ENCODE results near the gene RBM23. TPM values are rescaled to one million over a fixed set of nuclear protein-coding genes. Genes with fewer than 3 reads are reported as not detected.

The RBM23 gene
- polyA plus RNA-seq, 3 donors: 121 to 144 (median 123) TPM

DNA sequence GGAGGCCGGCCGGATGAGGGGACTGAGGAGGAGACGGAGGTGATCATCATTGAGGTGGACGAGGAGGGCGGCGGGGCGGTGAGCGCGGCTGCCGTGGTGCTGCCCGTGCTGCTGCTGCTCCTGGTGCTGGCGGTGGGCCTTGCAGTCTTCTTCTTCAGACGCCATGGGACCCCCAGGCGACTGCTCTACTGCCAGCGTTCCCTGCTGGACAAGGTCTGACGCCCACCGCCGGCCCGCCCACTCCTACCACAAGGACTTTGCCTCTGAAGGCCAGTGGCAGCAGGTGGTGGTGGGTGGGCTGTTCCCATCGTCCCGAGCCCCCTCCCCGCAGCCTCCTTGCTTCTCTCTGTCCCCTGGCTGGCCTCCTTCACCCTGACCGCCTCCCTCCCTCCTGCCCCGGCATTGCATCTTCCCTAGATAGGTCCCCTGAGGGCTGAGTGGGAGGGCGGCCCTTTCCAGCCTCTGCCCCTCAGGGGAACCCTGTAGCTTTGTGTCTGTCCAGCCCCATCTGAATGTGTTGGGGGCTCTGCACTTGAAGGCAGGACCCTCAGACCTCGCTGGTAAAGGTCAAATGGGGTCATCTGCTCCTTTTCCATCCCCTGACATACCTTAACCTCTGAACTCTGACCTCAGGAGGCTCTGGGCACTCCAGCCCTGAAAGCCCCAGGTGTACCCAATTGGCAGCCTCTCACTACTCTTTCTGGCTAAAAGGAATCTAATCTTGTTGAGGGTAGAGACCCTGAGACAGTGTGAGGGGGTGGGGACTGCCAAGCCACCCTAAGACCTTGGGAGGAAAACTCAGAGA lies 72.9 kb downstream of the RBM23 start:
- no peak for DNase-seq

DNA sequence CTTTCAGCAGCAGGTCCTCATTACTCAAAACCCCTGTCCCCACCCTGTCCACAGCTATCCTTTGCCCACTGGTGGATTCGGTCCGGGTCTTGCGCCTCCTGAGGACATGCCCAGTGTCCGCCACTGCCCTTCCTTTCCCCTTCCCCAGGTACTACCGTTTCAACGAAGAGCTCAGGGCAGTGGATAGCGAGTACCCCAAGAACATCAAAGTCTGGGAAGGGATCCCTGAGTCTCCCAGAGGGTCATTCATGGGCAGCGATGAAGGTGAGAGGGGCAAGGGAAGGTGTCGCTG lies 73.9 kb downstream of the RBM23 start:
- DNase-seq: no peak

DNA sequence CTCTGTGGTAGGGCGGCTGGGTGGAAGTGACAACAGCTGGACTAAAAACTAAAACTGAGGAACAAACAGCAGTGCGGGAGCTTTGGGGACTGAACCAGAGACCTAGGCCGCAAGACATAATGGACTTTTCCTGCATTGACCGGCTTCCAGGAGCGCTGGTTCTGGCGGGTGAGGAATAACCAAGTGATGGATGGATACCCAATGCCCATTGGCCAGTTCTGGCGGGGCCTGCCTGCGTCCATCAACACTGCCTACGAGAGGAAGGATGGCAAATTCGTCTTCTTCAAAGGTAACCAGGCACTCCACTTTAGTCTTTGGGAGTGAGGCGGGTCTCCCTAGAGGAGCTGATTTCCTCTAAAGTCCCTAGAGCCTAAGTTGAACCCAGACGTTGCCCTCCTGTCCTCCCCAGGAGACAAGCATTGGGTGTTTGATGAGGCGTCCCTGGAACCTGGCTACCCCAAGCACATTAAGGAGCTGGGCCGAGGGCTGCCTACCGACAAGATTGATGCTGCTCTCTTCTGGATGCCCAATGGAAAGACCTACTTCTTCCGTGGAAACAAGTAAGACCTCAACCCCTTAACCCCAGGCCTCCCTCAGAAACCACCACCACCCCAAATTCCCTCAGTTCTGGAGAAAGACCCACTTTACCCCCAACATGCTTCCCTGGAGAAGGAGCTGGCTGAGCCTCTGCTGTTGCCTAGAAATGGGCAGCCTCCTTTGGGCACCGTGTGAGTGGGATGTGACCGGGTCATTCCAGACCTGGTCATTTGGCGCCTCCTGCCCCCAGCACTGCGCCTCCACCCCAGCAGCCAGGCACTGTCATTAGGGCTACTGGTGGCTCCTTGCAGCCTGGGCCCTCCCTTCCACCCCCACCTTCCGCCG lies 74.5 kb downstream of the RBM23 start:
- DNase-seq: no peak

Other genes starting within 250 kb of the RBM23 start
- gene OXA1L, start 152.5 kb downstream of the RBM23 start, polyA plus RNA-seq (ENCODE audit: insufficient read length in 3 of 3): 100 to 1,000 TPM; 130 to 148 (median 140) TPM
- gene SLC7A7, start 103.7 kb downstream of the RBM23 start, polyA plus RNA-seq (ENCODE audit: insufficient read length in 3 of 3): 100 to 1,000 TPM; 114 to 130 (median 129) TPM
- gene MRPL52, start 89.3 kb downstream of the RBM23 start, polyA plus RNA-seq (ENCODE audit: insufficient read length in 3 of 3): 100 to 1,000 TPM in 1 of 3 donors, 10 to 100 TPM in 2; 87.6 to 107 (median 93.7) TPM
- gene MMP14, start 82.6 kb downstream of the RBM23 start, polyA plus RNA-seq (ENCODE audit: insufficient read length in 3 of 3): 100 to 1,000 TPM; 123 to 161 (median 159) TPM
- gene LRP10, start 47.4 kb downstream of the RBM23 start, polyA plus RNA-seq (ENCODE audit: insufficient read length in 3 of 3): 10 to 100 TPM; 79.1 to 94.9 (median 93.9) TPM
- gene REM2, start 35.9 kb downstream of the RBM23 start, polyA plus RNA-seq (ENCODE audit: insufficient read length in 3 of 3): 1 to 10 TPM; 1.9 to 2.1 (median 1.9) TPM
- gene PRMT5, start 10.2 kb upstream of the RBM23 start, polyA plus RNA-seq (ENCODE audit: insufficient read length in 3 of 3): 100 to 1,000 TPM; 150 to 181 (median 161) TPM
- gene HAUS4, start 37.9 kb upstream of the RBM23 start, polyA plus RNA-seq (ENCODE audit: insufficient read length in 3 of 3): 10 to 100 TPM; 51.9 to 64.0 (median 59.9) TPM
- 100 to 1,000 TPM in 2 of 3 donors, 10 to 100 TPM in 1; 77.4 to 120 (median 103) TPM for gene AJUBA, start 63.4 kb upstream of the RBM23 start, polyA plus RNA-seq (ENCODE audit: insufficient read length in 3 of 3)
- gene C14orf93, start 91.0 kb upstream of the RBM23 start, polyA plus RNA-seq (ENCODE audit: insufficient read length in 3 of 3): 10 to 100 TPM; 19.9 to 27.2 (median 22.5) TPM
- 100 to 1,000 TPM; 207 to 269 (median 224) TPM for gene PSMB5, start 115.8 kb upstream of the RBM23 start, polyA plus RNA-seq (ENCODE audit: insufficient read length in 3 of 3)
- gene PSMB11, start 123.1 kb upstream of the RBM23 start, polyA plus RNA-seq (ENCODE audit: insufficient read length in 3 of 3): under 1 TPM in 1 of 3 donors, not detected in 2; 0.04 TPM
- gene CDH24, start 138.4 kb upstream of the RBM23 start, polyA plus RNA-seq (ENCODE audit: insufficient read length in 3 of 3): 10 to 100 TPM; 22.9 to 38.2 (median 23.9) TPM
- 100 to 1,000 TPM; 246 to 370 (median 335) TPM for gene ACIN1, start 176.0 kb upstream of the RBM23 start, polyA plus RNA-seq (ENCODE audit: insufficient read length in 3 of 3)
- 10 to 100 TPM; 72.3 to 84.5 (median 79.3) TPM for gene C14orf119, start 176.4 kb upstream of the RBM23 start, polyA plus RNA-seq (ENCODE audit: insufficient read length in 3 of 3)
- gene CIROP, start 185.8 kb upstream of the RBM23 start, polyA plus RNA-seq (ENCODE audit: insufficient read length in 3 of 3): under 1 TPM in 2 of 3 donors, not detected in 1; 0.06 to 0.18 TPM
- under 1 TPM; 0.10 to 0.30 (median 0.15) TPM for gene CEBPE, start 200.1 kb upstream of the RBM23 start, polyA plus RNA-seq (ENCODE audit: insufficient read length in 3 of 3)